IPS-NIHi7 (cell line): ENCODE measurements around the gene LBX1.
A peak's percentile ranks its signal among the peaks of the same experiment; 100 is the strongest.

Experiments
- DNase-seq: peaks from one replicate; pipeline ENCODE4 v3.0.0; 2012; ENCODE audit warnings: mixed read lengths; ENCODE audit errors: extremely low spot score

Gene LBX1

DNA sequence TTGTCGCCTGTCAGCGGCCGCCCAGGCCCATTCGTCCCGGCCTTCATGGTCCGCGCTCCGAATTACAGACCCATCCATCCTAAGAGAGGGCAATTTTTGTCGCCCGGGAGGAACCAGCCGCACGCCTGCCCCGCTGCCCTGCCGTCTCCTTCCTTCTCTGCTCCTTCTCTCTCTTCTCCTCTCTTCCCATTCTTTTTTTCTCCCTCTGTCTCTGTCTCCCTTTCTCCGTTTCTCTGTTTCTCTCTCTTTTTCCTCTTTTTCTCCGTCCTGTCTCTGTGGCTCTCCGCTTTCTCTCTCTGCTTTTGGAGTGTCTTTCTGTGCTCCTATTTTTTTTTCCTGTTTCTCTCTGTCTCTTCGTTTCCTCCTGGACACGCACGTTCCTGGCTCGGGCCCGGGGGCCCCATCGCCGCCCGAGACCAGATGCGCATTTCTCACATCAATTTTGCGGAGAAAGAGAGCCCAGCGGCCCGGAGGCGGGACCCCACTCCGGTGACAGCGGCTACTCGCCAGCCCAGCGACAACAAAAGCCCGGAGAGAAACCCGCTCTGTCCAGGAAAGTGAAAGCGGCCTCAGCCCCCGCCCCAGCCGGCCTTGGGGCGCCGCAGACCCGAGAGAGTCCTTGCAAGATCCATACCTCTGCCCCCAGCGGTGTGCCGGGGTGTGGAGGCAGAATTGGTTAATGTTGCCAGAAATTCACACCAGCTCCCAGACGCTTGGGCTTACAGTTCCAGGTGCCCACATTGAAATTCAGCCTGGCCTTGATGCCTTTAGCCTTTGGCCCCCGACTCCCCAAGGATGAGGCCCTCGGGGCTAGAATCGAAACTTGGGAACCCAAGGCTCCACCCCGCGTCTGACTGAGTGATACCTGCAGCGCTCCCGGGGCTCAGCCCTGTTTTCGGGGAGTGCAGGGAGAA lies 4.1 kb downstream of the LBX1 start:
- DNase-seq: no peak

DNA sequence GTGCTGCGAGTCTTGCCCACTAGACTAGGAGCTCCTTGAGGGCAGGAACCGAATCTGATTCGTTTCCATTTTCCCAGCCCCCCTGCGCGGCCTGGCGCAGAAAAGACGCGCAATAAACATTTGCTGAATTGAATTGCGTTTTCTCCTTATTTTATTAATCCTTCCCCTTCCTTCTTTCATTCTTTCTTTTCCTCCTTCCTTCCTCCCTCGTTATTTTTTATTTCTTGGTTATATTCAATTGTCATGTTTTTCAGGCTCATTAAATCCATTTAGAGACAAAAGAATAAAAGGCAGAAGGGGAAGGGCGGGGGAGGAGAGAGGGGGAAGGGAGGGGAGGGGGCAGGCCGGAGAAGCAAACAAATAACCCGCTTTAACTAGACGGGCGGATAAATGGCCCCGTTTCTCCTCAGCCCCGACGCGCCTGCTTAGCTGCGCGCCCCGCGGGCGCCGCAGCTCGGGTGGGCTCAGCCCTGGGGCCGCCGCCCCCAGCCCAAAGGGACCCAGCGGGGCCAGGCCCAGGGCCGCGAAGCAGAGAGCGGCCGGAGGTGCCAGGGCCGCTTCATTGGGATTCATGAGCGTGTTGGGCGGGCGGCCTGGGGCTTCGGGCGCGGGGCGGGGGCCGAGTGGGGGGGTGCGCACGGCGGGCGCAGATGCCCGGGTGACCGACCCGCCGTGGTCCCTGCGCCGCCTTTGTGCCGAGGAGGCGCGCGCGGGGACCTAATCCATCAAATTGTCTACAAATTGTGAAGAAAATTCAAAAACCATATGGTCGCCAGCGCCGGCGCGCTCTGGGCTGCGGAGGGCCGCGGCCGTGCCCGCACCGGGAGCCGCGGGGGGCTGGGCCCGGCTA lies 5.0 kb downstream of the LBX1 start:
- DNase-seq: no peak

DNA sequence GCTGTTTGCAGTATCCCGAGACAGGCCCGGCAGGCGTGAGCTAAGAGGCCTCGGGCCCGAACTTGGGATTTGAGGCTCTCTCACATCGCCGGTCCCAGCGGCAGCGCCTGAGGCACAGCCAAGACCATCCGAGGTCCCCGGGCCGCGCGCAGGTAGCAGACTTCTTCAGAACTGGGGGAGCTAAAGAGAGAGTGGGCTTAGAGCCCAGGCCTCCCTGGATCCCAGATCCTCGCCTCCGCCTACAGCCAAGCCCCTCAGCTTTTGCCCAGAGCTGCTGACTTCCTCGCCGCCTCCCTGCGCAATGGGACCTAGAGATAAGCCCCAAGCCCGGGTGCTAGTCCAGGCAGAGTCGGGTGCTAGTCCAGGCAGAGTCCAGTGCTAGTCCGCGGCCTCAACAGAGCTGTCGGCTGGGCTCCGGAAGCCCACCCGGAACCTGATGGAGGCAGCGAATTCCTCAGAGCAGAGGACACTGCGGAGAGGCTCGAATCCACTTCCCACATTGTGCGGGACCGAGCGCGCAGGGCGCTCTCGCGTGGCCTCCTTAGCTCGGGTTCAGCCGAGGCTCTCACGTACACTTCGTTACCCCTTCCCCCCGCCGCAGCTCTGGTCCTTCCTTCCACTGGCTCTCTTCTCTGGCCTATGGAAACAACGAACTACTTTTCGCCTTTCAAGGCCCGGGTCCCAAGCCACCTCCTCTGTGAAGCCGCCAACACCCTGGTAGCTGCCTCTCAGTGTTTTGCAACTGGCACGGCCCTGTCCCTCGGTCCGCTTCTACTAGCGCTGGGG lies 5.8 kb downstream of the LBX1 start:
- DNase-seq: no peak

DNA sequence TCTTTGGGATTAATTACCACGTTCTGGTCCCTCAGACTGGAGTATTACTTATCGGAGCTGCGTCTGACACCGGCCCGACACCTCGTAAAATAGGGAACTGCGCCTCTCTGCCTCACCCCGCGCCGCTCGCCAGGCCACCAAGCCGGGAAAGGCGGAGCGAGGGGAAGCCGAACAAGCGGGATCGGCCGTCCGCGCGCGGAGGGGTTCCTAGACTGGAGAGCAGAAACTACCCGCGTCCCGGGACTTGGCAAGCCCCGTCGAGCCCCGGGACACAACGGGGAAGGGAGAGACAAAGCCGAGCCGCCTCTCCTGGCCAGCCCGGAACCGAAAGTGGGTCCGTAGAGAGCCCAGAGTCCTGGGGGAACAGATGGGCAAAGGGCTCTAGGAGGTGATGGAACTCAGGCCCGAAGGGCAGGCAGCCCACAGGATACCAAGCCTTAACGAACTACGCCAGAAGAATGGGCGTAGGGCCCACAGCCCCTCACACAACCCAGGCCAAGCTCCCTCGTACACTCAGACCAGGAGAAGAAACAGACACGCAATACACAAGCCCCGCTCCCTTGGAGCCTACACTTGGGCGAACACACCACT lies 6.5 kb downstream of the LBX1 start:
- DNase-seq: no peak

DNA sequence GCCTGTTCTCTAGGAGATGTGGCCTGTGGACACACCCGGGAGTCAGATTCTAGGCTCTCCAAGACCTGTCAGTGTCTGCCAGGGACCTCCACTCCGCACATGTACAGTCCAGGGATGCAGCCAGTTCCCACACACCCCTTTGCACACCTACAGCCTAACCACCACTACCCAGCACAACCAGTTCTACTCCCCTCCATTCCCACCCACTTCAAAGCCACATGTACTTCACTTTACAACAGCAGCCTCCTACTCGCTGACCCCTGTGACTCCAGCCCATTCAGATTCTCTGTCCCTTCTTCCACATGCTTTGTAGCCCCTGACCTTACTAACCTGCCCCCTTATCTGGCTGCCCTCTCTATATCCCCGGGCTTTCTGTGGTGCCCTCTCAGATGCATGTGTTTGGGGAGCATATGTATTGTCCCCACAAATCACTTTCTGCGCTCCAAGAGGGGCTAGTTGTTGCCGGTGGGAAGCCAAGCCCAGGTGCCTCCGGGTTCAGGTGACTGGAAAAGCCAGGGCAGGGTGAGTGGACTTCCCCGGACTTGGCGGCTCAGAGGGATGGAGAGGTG lies 7.2 kb downstream of the LBX1 start:
- DNase-seq: no peak

DNA sequence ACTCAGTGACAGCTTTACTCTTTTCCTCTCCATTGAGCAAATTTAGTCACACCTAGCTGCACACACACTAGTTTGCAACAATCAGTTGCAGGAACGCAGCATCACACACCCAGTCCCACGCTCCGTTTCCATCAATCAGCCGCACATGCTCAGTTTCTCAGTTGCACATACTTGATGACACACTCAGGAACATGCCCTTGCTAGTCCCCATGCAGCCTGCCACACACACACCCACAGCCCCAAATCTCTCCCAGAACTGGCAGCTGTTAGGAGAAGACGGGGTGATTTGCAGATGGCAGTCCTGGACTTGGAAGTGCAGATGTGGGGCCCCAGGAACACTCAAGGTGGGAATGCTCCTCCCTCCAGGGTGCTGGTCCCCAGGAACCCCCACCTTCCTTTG lies 7.7 kb downstream of the LBX1 start:
- DNase-seq: no peak

DNA sequence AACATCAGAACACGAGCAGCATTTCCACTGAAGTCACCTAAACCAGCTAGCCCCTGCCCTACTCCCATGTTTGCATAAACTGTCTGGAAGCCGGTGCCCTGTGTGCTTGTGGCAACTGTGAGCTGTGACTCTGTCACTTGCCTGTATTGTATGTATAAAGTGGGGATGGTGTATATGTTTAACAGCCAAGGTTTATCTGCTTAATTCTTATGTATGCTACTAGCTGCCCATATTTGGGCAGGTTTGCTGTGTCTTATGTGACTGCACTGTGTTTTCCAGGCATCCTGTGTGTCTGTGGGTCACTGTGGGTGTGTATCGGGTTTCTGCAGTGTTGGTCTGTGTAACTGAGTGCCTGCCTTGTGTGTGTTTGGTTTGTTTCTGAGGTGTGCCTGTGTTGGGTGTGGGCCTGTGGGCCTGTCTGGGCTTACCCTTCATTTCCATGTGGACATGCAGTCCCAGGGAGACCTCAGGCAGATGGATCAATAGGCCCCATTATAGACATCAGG lies 9.3 kb downstream of the LBX1 start:
- DNase-seq: no peak

DNA sequence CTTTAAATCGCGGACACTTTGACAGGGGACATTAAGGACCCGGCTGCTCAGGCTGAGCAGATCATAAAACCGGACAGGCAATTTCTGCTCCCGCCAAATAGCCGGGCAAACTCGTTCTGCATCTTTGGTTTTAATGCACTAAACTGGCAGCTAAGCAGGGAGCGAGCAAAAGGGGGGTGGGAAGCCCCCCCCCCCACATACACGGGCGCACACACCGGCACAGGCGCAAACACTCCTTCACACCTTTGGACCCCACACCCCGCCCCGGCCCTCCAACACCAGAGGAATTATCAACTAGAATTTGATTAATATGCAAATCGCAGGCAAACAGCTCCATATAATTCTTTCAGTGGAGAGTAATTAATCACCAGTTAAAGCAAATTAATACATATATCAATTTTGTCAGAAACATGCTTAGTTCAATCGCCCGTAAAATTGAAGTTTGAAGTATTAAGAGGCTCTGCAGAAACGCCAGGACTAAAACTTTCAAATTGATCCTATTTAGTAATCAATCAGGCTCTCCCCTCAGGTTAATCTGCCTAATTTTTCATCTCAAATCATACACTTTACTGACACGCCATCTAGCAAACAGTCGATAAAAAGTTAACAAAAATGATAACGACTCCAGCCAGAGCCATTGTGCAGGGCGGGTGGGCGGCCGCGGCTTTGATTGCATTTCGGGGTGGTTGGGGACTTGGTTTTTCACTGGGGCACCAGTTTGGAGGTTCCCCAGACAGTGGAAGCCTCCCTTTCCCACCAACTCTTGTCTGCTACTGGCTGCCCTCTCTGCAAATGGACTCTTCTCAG lies 9.9 kb downstream of the LBX1 start:
- no peak for DNase-seq

DNA sequence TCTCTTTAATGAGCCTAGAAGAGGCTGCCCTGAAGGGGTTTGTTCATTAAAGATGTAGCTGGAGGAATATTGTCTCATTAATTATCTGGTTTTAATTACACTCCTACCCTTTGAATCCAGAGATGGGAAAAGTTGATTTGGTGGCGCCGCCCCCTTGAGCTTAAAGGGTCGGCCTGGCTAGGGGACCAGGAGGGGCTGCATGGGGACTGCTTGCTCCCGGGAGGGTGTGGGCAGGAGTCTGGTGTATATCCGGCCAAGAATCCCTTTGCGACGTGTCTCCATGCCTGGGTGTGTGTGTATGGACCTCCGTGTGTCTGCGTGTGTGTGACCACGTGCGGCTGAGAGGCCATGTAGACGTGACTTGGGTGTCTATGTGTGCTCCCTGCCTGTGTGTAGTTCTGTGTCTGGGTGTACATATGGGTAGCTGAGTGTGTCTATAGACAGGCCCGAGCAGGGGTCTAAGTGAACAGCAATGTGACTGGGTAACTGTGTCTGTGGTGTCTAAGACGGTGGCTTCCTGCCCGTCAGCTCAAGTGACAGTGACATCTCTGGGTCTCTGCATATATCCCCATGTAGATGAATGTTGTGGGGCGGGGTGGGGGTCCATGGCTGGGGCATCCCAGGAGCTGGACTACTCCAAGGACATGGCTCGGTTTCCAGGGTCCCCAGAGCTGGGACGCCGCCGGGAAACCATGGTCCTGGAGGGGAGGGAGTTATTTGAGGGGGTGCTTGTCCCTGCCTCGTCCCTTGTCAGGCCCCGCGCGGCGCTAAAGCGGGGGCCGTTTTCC lies 10.7 kb downstream of the LBX1 start:
- DNase-seq: no peak

DNA sequence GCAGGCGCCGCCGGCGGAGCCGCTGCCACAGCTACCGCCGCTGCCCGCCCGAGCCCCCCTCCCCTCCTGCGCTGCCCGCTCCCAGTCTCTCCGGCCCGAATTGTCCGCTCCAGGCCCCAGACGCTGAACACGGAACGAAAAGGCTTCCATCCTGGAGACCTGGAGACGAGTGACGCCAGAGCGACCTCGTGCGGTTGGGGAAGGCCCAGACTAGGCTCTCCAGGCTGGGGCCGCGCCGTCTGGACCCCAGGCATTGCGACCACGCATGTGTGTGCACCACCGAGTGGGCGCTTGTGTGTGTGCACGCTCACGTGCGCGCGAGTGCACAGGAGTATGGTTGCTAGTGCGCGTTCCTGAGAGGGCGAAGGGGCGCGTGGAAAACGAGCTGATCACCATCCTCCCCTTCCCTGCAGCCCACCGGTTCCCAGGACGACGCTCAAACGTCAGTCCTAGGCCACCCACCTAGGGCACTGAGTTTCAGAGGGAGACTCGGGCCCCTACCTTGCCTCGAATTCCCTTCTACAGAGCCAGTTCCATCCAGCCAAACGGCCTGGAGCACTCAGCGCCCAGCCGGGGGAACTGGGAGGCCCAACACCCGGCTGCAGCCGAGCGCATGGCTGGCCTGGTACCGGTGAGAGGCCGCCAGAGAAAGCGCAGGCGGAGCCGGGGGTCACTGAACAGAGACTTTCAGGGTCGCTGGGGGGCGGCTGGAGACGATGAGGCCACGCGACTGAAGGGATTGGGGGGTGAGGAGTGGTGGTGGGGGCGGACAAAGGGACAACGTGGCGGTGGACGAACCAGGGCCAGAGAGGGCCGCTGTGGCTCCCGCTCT lies 11.6 kb downstream of the LBX1 start:
- DNase-seq: peak; percentile 71

DNA sequence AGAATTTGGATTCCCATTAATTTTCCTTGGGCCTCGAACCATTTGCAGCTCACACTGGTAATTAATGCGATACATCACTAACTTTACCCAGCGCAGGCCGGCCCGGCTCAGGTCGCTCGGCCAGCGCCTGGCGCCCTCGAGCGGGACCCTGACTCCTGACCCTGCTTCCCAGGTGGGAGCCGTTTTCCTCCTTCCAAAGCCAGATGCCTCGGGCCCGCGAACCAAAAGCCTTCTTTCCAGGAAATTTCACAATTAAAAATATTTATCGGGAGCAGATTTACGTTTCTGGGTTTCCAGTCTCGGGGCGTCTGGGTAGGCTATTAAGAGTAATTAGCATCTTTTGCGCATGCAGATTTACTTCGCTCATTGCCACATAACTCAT lies 12.2 kb downstream of the LBX1 start:
- DNase-seq: no peak

DNA sequence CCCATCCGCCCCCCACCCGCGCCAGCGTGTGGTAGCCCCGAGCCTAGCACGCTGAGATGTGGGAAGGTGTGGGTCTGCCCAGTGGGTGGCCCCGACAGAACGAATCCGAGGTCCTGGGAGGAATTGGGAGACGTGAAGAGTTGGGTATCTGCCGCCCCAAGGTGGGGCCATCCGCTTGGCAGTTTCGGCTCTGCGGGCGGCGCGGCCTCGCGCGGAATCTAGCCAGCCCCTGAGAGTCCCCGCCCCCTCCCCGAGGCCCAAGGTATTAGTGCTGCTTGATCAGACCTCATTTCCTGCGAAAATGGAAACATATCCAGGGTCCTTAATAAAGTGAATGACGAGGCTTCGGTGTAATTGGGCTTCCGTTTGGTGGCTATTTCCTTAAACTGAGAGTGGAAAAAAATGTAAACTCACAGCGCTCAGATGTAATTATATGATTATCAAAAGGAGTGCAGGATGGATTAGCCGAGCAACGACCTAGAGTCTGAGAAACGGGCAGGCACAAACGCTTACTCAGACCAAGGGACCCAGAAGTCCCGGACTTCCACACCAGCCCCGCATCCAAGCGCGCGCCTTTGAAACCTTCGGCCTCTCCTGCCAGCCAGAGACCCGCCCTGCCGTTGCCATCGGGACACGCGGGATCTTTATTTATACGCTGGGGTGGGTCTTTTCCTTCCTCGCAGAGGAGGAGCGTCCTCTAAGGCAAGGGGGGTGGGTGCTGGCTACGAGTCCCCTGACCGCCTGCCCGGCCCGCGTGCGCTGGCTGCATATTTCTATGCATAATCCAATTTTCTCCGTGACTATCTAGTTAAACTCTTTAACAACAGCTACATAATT lies 12.8 kb downstream of the LBX1 start:
- no peak for DNase-seq

DNA sequence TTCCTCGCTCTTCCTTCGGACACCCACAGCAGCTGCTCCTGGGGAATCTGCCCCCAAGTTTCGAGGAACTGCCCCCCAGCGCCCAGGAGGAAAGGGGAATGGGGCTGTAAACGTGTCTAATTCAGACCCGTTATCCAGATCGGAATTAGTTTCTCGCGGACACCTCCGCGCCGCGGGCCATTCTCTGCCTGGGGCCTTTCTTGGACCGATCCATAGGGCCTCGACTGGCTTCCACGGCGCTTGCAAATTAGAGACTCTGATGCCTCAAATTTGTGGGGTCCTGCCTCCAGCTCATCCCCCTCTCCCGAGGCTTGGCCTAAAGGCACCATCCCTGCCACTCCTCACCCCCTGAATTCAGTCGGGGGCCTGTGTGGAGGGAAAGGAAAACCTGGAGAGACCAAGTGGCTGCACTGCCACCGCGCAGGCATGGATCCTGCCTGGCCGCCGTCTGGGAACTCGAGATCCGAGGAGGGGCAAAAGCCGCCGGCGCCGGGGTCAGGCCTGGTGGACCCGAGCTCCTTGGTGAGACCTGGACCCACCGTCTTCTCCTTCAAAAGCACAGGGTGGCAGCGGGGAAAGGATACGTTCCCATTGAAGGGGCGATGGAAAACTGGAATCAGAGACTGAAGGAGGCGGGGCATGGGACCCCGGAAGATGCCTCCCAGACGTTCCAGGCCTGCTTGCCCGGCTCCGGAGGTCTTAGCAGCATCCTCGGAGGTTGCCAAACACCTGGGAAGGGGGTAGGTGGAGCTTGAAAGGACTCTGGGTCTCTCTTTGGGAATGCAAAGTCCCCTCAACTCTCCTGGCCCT lies 13.7 kb downstream of the LBX1 start:
- DNase-seq: no peak

DNA sequence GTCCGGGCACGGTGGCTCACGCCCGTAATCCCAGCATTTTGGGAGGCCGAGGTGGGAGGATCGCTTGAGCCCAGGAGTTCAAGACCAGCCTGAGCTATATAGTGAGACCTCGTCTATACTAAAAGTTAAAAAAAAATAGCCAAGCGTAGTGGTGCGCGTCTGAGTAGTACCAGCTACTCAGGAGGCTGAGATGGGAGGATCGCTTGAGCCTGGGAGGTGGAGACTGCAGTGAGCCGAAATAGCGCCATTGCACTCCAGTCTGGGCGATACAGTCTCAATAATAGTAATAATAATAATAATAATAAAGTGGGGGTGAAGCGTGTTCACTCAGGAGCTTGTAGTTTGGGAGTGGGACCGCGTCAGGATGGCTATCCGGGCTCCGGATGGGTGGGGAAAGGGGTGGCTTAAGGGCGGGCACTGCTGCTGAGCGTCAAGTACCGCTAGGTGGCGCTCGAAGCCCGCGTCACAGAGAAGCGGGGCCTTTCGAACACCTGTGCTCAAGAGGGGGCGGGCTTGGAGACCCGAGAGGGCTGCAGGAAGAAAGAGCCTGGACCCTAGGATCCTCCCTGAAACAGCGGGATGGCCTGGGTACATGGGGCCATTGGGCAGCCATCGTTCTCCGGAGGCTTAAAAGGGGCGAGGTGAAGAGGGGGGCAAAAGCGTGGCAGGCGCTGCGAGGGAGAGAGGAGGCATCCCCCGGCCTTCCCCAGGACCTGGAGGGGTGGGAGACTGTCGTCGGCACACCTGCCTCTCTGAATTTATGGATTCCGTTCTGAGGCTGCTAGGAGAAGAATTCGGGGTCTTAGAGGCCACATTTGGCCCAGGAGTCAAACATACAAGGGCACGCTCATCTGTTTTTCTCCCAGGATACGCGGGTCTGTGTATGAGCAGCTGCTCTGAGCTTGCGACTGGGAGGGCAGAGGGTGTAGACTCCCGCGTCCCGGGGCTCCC lies 14.5 kb downstream of the LBX1 start:
- peak; percentile 79 for DNase-seq

DNA sequence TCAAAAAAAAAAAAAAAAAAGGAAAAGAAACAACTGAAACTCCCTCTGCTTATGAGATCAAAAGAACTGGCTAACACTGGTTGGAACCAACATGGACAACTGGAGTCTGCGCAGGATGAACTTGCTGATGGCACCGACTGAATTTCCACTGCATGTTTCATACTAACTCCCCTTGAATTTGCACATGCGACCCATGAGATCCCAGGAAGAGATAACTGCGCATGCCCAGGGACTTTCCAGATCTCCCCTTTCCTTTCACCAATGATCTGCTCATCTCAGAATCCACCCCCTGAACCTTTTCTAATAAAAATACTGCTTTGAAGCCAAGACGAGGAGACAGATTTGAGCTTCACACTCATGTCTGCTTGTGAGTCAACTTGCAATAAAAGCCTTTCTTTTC lies 20.7 kb downstream of the LBX1 start:
- DNase-seq: no peak

DNA sequence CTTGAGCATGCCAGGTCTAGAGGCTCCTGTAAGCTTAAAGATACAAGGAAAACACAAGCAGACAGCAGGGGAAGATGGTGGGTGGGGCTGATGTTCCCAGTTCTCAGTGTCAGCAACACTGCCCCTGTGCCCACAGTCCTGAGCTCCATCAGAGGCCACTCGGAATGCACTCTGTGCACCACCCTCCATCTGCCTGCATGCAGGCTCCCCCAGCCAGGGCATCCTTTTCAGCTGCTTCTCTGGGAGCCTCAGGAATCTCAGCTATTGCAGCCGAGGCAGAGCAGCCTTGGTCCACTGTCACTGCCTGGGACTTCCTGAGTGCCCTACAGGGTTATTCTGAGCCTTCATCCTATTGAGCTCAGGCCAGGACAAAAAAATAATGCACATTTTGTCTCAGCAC lies 22.2 kb downstream of the LBX1 start:
- no peak for DNase-seq
